HFFc6 (cell line): ENCODE measurements around the gene OXLD1. TPM values are rescaled to one million over a fixed set of nuclear protein-coding genes. Genes with fewer than 3 reads are reported as not detected.
A peak's percentile ranks its signal among the peaks of the same experiment; 100 is the strongest.

Source experiments
- DNase-seq: peaks from one replicate; pipeline ENCODE4 v3.0.0-alpha.2; 2018
- H3K27ac Mint-ChIP-seq: 2 replicates; pipeline ENCODE4 v1.8.0; 2020; ENCODE audit warnings: mild to moderate bottlenecking, mixed read lengths
- H3K27me3 Mint-ChIP-seq: 2 replicates; pipeline ENCODE4 v1.8.0; 2021; ENCODE audit warnings: mild to moderate bottlenecking, moderate library complexity, mixed read lengths; ENCODE audit not compliant: insufficient read depth
- H3K36me3 Mint-ChIP-seq: 2 replicates; pipeline ENCODE4 v1.8.0; 2021; ENCODE audit warnings: low read depth, mixed read lengths
- H3K4me1 Mint-ChIP-seq: 2 replicates; pipeline ENCODE4 v1.8.0; 2020; ENCODE audit warnings: low read depth, mixed read lengths
- H3K4me3 Mint-ChIP-seq: 2 replicates; pipeline ENCODE4 v1.8.0; 2020; ENCODE audit warnings: mild to moderate bottlenecking, moderate library complexity, mixed read lengths
- H3K9me3 Mint-ChIP-seq: 2 replicates; pipeline ENCODE4 v1.8.0; 2020; ENCODE audit warnings: mild to moderate bottlenecking, mixed read lengths
- total RNA-seq, 6 experiments: library from RNA; stranded (reverse); fragmentation: NEBNext Ultra II Directional; extraction: Animal tissue kit (Norgen Biotek cat#: 25700); gene quantifications; 2 replicates in 1 of 6; 3 replicates in 5 of 6; pipeline ENCODE4 v1.2.3, GENCODE V29; 2021
- TF ChIP-seq, protein P1 (sequence below): fragments of 200-600 bp; sonication (generic); IDR thresholded peaks from 2 replicates; pipeline ENCODE4 v1.5.0; 2021; ENCODE audit warnings: antibody characterized with exemption, mild to moderate bottlenecking

Gene OXLD1
- total RNA-seq, 6 experiments from 2014 or later = 20.9 to 33.4 (median 30.9) TPM

DNA sequence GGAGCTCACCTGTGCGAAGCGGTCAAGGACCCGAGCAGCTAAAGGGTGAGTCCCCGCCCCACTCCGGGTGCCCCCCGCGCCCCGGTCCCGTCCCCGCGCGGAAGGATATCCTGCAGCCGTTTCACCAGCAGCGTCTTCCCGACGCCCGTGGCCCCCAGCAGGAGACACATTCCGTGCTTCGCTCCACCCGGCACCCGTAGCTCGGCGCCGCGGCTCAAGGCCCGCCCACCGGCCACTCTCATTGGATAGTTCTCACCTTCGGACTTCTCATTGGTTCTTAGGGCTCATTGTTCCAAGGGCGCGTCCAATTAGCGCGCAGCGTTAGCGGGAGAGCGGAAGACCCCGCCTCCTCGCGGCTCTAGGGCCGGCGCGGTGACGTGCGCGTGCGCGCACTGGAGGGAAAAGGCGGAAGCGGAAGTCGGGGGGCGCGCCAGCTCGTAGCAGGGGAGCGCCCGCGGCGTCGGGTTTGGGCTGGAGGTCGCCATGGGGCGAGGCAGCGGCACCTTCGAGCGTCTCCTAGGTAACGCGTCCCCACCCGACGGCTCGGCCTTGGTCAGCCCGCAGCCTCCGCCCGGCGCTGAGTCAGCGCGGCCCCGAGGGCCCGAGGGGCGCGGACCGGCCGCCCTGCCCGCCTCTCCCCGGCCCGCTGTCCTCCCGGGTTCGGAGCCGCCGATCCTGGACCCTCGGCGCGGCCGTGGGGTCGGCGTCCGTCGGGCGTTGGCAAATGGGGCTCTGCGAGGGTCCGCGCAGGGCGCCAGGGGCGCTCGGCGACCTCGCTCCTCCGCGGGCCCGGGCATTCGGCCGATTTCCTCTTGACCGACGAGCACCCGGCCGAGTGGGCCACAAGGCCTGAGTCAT lies 17.4 kb upstream of the OXLD1 start, which contains the start of the genes ARL16 and HGS:
TSS of gene ARL16 (minus strand) at position 214 of the 858 bp plus-strand sequence. CDS start at position 170, 44 bp downstream.
TSS of gene HGS (plus strand) at position 428 of the 858 bp plus-strand sequence. CDS start at position 484, 56 bp downstream.
- DNase-seq = peak; percentile 100
- Mint-ChIP-seq H3K27ac (peak within 1 kb of the TSS; percentile 99), H3K4me3 (peak within 1 kb of the TSS; percentile 98), H3K36me3 (peaks cover 23% of the 10 kb centered on the region), H3K9me3 (no peaks in the 10 kb centered on the region), H3K27me3 (peaks cover 15% of the 10 kb centered on the region), H3K4me1 (peaks cover 24% of the 10 kb centered on the region)
- TF ChIP-seq, protein P1, sequence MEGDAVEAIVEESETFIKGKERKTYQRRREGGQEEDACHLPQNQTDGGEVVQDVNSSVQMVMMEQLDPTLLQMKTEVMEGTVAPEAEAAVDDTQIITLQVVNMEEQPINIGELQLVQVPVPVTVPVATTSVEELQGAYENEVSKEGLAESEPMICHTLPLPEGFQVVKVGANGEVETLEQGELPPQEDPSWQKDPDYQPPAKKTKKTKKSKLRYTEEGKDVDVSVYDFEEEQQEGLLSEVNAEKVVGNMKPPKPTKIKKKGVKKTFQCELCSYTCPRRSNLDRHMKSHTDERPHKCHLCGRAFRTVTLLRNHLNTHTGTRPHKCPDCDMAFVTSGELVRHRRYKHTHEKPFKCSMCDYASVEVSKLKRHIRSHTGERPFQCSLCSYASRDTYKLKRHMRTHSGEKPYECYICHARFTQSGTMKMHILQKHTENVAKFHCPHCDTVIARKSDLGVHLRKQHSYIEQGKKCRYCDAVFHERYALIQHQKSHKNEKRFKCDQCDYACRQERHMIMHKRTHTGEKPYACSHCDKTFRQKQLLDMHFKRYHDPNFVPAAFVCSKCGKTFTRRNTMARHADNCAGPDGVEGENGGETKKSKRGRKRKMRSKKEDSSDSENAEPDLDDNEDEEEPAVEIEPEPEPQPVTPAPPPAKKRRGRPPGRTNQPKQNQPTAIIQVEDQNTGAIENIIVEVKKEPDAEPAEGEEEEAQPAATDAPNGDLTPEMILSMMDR = peak; percentile 3; the same call in 1 of the 2 replicates

DNA sequence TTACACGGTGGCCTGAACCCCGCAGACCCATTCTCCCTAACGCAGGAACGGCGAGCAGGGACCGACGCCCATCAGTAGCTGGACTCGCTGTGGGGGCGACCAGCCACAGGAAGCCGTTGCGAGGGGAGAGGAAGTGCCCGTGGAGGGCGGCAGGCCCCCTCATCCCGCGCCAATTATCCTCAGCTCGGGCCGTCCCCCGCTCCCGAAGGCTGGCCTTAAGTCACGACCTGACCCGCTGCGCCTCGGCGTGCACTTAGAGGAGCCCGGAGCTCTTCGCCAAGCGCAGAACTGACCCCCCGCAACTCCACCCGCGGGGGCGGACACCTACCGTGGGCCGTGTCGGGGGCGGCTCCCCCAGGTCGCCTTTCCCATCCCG lies 16.8 kb upstream of the OXLD1 start:
- Mint-ChIP-seq H3K4me1 (peaks cover 24% of the 10 kb centered on the region), H3K9me3 (no peaks in the 10 kb centered on the region), H3K27ac (peak overlapping the region; percentile 88), H3K27me3 (peaks cover 15% of the 10 kb centered on the region), H3K4me3 (peak overlapping the region; percentile 97), H3K36me3 (peaks cover 23% of the 10 kb centered on the region)
- no peak for DNase-seq
- TF ChIP-seq, protein P1 = no peak

DNA sequence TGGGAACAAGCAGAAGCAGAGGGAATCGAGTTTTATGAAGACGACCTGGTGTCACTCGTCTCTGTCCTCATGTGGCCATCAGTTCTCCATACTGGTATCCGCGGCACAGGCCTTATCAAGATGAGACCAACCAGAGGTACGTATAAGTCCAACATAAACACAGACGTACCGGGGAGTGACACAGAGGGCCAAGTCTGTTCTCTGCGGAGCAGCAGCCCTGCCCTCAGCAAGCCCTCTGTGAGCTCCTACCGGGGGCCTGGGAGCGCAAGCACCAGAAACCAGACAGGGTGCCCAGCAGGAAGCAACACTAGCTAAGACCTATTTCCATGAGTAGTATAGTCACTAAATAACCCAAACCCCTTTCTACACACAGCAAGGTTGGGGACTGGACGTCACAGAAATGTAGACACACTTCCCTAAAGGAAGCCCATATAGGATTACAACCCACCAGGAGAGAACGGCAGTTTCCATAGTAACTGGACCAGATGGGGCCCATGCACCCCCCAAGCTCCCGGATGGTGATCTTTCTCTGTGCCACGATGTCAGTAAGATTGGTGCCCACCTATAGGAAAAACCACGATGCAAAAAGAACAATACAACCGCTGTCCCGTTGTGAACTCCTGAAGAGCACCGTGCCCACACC lies 16.3 kb upstream of the OXLD1 start:
- H3K9me3 Mint-ChIP-seq = no peaks in the 10 kb centered on the region
- H3K4me1 Mint-ChIP-seq = peaks cover 24% of the 10 kb centered on the region
- peak overlapping the region; percentile 97 for H3K4me3 Mint-ChIP-seq
- H3K36me3 Mint-ChIP-seq = peaks cover 23% of the 10 kb centered on the region
- TF ChIP-seq, protein P1 = no peak
- DNase-seq = no peak
- peaks cover 13% of the 10 kb centered on the region for H3K27me3 Mint-ChIP-seq
- H3K27ac Mint-ChIP-seq = peak overlapping the region; percentile 88

DNA sequence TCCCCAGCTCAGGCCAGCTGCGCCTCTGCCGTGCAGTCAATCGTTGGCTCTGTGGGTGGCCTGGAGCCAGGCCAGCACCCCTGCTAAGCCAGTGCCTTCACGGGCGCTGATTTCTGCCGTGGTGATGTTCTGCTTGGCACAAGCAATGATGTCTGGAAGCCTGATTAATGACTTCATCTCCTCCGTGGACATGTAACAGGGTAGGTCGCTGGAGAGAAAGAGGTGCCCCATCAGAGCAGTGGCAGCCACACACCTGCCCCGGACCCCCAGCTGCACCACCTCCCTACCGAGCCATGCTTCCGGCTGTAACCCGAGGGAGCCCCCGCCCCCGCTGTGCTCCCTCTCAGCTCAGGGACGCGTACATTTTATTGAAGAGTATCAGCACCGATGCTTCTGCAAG lies 15.3 kb upstream of the OXLD1 start:
- no peak overlapping the region for H3K27ac Mint-ChIP-seq
- no peaks in the 10 kb centered on the region for H3K9me3 Mint-ChIP-seq
- H3K4me3 Mint-ChIP-seq = peak overlapping the region; percentile 47
- peaks cover 23% of the 10 kb centered on the region for H3K36me3 Mint-ChIP-seq
- TF ChIP-seq, protein P1 = no peak
- H3K4me1 Mint-ChIP-seq = peaks cover 24% of the 10 kb centered on the region
- peaks cover 10% of the 10 kb centered on the region for H3K27me3 Mint-ChIP-seq
- DNase-seq = no peak

DNA sequence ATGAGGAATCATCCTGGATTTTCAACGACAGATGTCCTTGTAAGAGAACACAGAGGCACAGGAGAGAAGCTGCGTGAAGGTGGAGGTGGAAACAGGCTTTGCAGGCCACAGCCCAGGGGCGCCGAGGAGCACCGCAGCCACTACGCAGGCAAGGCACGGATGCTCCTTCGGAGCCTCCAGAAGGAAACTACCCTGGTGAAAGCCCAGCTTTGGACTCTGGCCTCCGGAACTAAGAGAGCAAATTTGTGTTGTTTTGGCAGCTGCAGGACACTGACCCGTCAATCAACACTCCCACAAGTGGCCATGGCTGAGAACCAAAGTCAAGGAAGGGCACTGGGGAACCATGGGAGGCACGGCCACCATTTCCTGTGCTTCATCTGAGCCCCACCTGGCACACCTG lies 13.7 kb upstream of the OXLD1 start:
- H3K4me3 Mint-ChIP-seq = no peak overlapping the region
- H3K36me3 Mint-ChIP-seq = peaks cover 22% of the 10 kb centered on the region

More for the DNA sequence above, 13.7 kb upstream of the OXLD1 start:
- no peaks in the 10 kb centered on the region for H3K9me3 Mint-ChIP-seq
- H3K27ac Mint-ChIP-seq = no peak overlapping the region
- peaks cover 10% of the 10 kb centered on the region for H3K27me3 Mint-ChIP-seq
- H3K4me1 Mint-ChIP-seq = peaks cover 25% of the 10 kb centered on the region
- TF ChIP-seq, protein P1 = no peak
- no peak for DNase-seq
